GM21825 (cell line): Measurements from ENCODE around the gene DLG2.

Experiments
- ATAC-seq: cut with Tn5 transposase; IDR thresholded peaks from one replicate; pipeline ENCODE4 v1.9.1; 2021; ENCODE audit warnings: mild to moderate bottlenecking, moderate library complexity; ENCODE audit not compliant: unreplicated experiment

Gene DLG2

GRCh38 chr11:83723999-83724398, 1903.1 kb downstream of the DLG2 start:
- ATAC-seq: no peak

DNA sequence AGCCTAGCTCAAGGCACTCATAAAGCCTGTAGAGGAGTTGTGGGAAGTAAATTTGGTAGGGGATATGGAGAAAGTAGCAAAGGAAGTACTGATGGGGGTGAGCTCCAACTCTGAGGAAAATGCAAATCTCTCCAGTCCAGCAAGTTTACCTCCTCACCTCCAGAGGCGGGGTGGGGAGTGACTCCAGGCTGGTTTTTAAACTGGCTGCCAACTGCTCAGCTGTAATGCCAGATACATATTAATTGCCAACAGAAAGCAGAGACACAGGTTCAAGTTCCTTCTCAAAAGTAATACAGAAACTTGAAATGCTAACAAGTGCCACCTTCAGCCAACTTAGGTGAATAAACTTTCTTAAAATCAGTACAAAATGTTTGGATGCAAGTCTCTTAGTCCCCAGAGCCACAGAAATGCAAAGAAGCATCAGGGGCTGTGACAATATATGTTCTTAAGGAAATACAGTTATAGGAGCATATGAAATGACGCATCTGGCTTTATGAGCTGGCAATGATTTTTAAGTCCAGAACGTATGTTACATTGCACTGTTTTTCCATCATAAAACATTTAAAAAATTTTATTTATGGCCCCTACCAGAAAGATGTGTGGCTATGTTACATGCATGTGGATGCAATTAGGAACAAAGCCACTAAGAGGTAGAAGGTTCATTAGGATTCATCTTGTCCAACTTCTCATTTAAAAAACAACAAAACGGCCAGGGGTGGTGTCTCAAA, 1904.6 kb downstream of the DLG2 start:
- no peak for ATAC-seq

- ATAC-seq: no peak
Measured at GRCh38 chr11:83721263-83721662, 1905.9 kb downstream of the DLG2 start.

DNA sequence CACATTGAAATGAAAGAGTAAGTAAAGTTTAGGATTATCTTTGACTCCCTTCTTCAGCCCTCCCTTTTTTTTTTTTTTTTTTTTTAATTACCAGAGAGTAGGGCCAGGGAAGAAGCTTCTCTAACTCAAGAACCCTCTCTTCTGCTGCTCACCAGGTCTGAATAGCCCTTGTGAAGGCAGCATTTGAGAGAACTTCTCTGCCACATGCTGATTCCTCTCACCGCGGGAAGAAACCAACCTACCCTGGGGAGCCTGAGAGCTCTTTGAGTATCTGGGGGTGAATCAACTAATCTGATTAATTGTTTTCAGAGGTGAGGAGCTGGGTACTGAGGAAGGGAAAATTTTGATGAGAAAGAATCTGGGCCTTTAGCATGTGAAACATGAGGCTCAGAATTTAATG, 1906.5 kb downstream of the DLG2 start:
- ATAC-seq: no peak

- no peak for ATAC-seq
Measured at GRCh38 chr11:83717537-83717936, 1909.6 kb downstream of the DLG2 start.

DNA sequence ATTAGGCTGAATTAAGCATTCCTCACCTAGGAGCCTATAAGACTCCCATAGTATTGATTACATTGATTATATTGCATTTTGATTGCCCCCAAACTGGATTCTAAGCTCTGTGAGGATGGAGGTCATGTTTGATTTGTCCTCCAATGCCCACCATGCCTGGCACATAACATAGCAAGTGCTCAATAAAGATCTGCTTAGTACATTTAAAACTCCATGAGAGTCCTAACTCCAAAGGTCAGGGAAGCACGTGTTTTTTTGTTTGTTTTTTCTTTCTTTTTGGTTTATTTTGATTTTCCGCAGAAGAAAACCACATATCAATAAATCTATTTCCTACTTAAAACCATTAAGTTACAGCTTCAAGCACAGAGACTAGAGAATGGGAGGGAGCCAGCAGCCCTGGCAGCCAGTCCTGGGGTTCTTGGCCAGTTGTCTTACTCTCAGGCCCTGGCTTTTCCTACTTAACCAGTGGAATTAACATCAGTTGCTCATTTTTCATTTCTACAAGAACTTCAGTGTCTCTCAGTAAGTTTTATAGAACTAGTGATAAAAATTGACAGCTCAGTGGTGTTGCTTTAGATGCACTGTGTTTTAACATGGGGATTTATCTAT, 1911.1 kb downstream of the DLG2 start:
- ATAC-seq: no peak

DNA sequence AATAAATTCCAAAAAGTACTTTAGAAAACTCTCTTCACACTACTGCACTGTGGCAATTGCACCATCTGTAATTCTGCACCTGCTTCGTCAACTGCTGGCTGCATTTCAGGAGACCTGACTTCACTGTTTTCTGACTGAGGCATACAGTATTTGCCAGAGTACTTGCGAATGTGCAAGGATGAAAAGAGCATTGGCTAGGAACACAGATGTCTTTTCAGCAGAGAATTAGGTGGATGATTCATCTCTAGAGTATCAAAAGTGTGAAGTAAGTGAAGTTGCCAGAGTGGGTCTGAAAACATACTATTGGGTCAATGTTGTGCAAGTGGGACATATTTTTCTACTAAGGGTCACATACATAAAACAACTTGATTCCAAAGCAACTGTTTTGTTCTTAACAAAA, 1913.4 kb downstream of the DLG2 start:
- no peak for ATAC-seq

- no peak for ATAC-seq
Measured at GRCh38 chr11:83711106-83711527, 1916.0 kb downstream of the DLG2 start.

- no peak for ATAC-seq
Measured at GRCh38 chr11:83709434-83709833, 1917.7 kb downstream of the DLG2 start.

GRCh38 chr11:83706566-83706965, 1920.6 kb downstream of the DLG2 start:
- ATAC-seq: no peak

DNA sequence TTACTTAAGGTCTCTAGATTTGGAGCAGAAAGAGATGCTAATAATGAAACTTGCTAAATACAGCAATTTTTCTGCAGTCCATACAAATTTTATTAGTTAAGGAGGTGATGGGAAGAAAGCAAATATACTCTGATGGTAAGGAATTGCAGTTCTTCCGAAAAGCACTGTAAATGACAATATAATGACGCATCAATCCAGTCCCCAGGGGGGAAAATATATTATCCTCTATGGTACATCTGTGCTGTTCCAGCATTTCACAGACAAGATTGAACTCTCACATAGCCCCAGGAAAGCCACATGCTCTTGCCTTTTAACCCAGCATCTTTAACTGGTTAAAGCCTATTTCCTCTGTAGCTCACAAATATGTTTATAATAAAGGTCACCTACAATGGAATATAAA, 1924.3 kb downstream of the DLG2 start:
- no peak for ATAC-seq

GRCh38 chr11:83697518-83697917, 1929.6 kb downstream of the DLG2 start:
- ATAC-seq: no peak

- no peak for ATAC-seq
Measured at GRCh38 chr11:83695046-83695445, 1932.1 kb downstream of the DLG2 start.

DNA sequence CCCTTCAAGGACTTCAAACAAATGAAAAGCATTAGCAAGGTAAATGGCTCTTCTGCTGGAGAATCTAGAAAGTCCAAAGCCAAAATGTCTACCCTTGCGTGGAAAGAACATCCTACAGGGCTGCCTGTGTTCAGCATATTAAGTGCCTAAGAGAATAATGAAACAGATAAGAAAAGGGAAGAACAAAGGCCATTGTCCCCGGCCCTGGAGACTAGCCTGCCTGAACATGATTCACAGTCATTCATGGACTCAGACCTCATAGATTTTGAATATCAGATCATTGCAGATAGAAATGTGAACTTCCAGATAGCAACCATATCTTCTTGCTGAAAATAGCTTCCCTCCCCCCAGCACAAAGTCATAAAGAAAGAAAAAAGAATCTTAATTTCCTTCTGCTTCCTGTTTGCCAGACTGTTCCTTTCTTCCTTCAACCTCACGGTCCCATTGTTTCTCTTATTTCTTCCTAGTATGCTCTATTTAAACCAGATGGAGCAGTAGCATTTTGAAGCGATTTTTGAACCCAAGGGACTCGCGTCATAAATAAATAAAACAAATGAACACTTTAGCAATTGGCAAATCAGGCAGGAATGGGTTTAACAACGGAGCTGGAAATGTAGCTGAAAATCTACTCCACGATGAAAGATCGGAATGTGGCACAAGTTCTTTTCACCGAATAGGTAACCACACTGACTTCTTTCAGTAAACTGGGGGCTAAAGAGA, 1932.8 kb downstream of the DLG2 start:
- no peak for ATAC-seq

DNA sequence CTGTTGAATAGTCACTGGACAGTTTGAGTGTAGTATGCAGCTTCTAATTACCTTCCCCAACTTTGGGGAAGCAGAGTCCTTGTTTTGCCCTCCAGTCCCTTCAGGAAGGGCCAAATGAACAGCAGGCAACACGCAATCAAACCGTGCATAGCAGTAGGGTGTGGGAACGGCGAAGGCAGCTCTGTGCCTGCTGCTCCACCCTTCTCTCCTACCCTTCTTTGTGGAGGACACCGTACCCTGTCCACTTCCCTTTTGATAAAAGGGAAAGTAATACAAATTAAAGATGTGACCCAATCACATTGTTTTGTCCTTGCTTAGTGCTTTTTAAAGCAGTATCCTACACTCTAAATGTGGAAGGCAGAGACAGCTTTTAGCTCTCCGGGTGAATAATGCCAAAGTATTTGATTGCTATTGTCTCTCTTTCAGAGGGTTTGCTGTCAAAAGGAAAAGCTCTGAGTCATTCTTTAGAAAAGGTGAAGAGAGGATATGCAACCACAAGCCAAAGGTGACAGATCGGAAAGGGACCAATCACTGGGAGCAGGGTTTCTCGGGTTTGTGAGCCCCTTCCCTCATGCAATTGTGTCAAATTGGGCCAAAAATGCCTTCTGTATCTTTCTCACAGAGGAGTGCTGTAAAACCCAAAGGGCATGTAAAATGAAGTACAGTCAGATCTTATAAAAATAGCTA, 1933.7 kb downstream of the DLG2 start:
- ATAC-seq: no peak

- ATAC-seq: no peak
Measured at GRCh38 chr11:83692675-83693074, 1934.5 kb downstream of the DLG2 start.

DNA sequence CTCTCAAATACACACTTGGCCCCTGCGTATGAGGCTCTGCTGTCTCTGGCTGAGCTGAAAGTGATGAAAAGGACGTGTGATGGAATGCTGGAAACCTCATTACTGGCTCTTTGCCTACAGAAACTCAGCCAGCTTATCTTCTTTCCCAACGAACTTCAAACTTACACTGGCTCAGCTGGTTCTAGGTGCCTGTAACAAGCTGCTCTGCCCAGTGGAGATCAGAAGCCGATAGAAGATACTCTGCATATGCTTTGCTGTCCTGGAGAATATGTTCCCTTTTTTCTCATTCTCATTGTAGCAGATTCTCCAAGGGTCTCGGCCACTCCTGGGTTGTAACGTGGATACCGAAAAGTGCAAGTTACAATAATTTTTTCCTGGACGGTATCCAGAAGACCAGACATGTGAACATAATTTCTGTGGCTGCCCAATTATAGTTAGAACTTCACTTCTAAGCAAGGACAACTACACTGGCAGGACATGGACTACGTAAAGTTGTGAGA, 1935.6 kb downstream of the DLG2 start:
- ATAC-seq: no peak

GRCh38 chr11:83689144-83689780, 1937.9 kb downstream of the DLG2 start:
- no peak for ATAC-seq

- ATAC-seq: no peak
Measured at GRCh38 chr11:83687787-83688186, 1939.4 kb downstream of the DLG2 start.

GRCh38 chr11:83685730-83686129, 1941.4 kb downstream of the DLG2 start:
- no peak for ATAC-seq

GRCh38 chr11:83684071-83684470, 1943.1 kb downstream of the DLG2 start:
- no peak for ATAC-seq
